Activated naive CD4-positive, alpha-beta T cell treated with anti-CD3 and anti-CD28 coated beads, Interleukin-2, amount 50 U/mL, for 24 hours (primary cell): ENCODE measurements around the gene LRP4.
"Not testable (repeated sequence)": the region's sequence is repeated elsewhere in the genome, so short reads cannot be mapped to it uniquely, and the experiment has no call there.

Experiments used
- H3K27ac Mint-ChIP-seq: one replicate; pipeline ENCODE4 v1.8.0; 2021; ENCODE audit warnings: mild to moderate bottlenecking, mixed read lengths
- H3K27me3 Mint-ChIP-seq: one replicate; pipeline ENCODE4 v1.8.0; 2021; ENCODE audit warnings: mixed read lengths
- H3K36me3 Mint-ChIP-seq: one replicate; pipeline ENCODE4 v1.8.0; 2021; ENCODE audit warnings: mixed read lengths
- H3K4me1 Mint-ChIP-seq: one replicate; pipeline ENCODE4 v1.8.0; 2021; ENCODE audit warnings: mixed read lengths
- H3K4me3 Mint-ChIP-seq: one replicate; pipeline ENCODE4 v1.8.0; 2021; ENCODE audit warnings: mild to moderate bottlenecking, mixed read lengths
- H3K9me3 Mint-ChIP-seq: one replicate; pipeline ENCODE4 v1.8.0; 2021; ENCODE audit warnings: mixed read lengths

The LRP4 gene

GRCh38 chr11:46936138-46937110, 18.1 kb upstream of the LRP4 start, which contains the start of gene CSTPP1:
Gene CSTPP1, plus strand, starts transcription at chr11:46936761. Its CDS starts 45 bp downstream, at chr11:46936806.
- Mint-ChIP-seq H3K4me1 (peaks cover 24% of the 10 kb centered on the region), H3K27me3 (no peaks in the 10 kb centered on the region), H3K4me3 (peak within 1 kb of the TSS; percentile 97), H3K27ac (peak within 1 kb of the TSS; percentile 93), H3K36me3 (no peaks in the 10 kb centered on the region), H3K9me3 (no peaks in the 10 kb centered on the region)

DNA sequence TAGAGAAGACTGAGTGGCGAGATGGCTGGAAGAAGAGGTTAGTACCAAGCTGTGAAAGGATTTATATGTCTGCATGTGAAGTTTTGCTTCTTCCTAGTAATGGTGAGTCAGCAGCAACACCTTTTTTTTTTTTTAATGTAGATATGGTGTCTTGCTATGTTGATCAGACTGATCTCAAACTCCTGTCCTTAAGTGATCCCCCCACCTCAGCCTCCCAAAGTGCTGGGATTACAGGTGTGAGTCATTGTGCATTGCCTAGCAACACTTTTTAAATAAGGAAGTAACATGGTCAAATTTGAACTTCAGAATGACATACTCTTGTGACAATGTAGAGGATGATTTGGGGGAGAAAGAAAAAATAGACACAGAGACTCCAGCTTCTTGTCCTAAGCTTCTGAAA, 11.7 kb upstream of the LRP4 start:
- H3K4me1 Mint-ChIP-seq: no peaks in the 10 kb centered on the region
- H3K27ac Mint-ChIP-seq: no peak overlapping the region
- H3K4me3 Mint-ChIP-seq: no peak overlapping the region
- H3K36me3 Mint-ChIP-seq: no peaks in the 10 kb centered on the region
- H3K9me3 Mint-ChIP-seq: no peaks in the 10 kb centered on the region
- peaks cover 6% of the 10 kb centered on the region for H3K27me3 Mint-ChIP-seq

GRCh38 chr11:46928701-46929100, 10.4 kb upstream of the LRP4 start:
- not testable (repeated sequence) for H3K4me3 Mint-ChIP-seq, H3K27ac Mint-ChIP-seq, H3K9me3 Mint-ChIP-seq, H3K27me3 Mint-ChIP-seq, H3K36me3 Mint-ChIP-seq, H3K4me1 Mint-ChIP-seq

- not testable (repeated sequence) for H3K27ac Mint-ChIP-seq, H3K27me3 Mint-ChIP-seq, H3K36me3 Mint-ChIP-seq, H3K9me3 Mint-ChIP-seq, H3K4me3 Mint-ChIP-seq, H3K4me1 Mint-ChIP-seq
These were observed 9.6 kb upstream of the LRP4 start for GRCh38 chr11:46927928-46928327.

DNA sequence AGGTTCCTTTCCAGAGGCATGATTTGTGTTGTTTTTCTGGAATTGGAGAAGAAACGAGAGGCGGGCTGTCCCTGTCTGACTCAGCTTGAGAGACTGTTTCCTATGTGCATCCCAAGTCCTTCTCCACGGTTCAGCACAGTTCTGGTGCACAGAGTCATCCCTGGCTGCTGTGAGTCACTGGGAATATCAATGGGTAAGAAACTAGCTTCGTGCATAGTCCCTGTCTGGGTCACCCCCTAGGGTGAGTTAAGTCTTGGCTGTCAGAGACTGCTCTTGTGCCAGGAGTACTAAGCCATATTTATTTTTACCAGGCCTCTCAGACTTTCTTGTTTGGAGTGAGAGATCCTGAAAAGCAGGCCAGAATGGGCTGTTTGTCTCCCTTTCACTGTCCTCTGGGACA, 2.4 kb upstream of the LRP4 start:
- Mint-ChIP-seq H3K36me3 (no peaks in the 10 kb centered on the region), H3K27me3 (peaks cover 27% of the 10 kb centered on the region), H3K4me3 (no peak overlapping the region), H3K4me1 (peaks cover 24% of the 10 kb centered on the region), H3K9me3 (no peaks in the 10 kb centered on the region), H3K27ac (no peak overlapping the region)

DNA sequence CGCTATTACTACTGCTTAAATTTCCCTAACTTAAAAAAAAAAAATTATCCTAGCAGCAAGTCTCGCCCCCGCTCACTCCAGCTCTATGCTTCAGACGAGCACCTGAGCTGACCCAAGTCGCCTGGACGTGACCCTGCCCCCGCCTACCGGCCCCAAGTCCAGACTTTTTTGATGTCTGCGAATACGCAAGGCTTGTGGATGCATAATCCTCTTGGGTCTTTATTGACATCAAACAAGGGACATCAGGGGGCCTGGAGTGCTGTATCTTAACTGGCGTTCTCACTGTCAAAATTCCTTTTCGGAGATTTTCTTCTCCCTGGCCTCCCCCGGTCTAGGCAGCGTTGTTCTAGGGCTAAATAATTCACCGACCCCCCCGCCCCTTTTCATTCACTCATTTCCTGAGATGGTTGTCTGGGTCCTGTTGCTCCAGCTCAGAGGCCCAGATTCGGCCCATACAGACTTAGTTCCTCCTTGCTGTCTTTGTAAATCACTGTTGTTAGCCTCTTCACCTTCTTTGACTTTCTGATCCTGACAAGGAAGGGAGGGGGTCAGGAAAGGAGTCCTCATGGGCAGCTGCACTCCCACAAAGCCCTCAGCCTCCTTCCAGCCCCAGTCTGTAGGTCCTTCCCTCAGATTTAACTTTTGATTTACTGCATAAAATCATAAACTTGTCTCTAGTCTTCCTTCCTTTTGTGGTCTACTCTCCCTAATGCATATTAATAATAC, 601 bp upstream of the LRP4 start:
- Mint-ChIP-seq H3K27ac (no peak overlapping the region), H3K27me3 (peaks cover 43% of the 10 kb centered on the region)

DNA sequence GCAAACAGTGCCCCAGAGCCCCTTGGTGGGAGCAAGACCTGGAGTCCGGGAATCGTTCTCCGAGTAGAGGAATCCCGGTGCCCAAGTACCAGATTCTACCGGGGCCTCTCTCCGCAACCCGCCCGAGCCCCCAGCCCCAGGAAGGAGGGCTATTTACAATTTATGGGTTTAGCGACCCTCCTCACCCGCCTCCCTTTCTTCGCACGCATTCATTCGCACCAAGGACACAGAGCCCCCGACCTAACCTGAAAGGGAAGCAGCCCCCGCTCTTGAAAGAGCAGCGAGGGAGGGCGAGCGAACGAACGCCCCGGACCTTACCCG, 628 bp downstream of the LRP4 start:
- H3K27me3 Mint-ChIP-seq: peaks cover 50% of the 10 kb centered on the region
- peaks cover 24% of the 10 kb centered on the region for H3K4me1 Mint-ChIP-seq
- peak overlapping the region; percentile 73 for H3K4me3 Mint-ChIP-seq
- no peak overlapping the region for H3K27ac Mint-ChIP-seq
- H3K9me3 Mint-ChIP-seq: no peaks in the 10 kb centered on the region
- H3K36me3 Mint-ChIP-seq: no peaks in the 10 kb centered on the region

More for the DNA sequence above, 601 bp upstream of the LRP4 start:
- peaks cover 24% of the 10 kb centered on the region for H3K4me1 Mint-ChIP-seq
- H3K4me3 Mint-ChIP-seq: peak overlapping the region; percentile 77
- H3K9me3 Mint-ChIP-seq: no peaks in the 10 kb centered on the region
- H3K36me3 Mint-ChIP-seq: no peaks in the 10 kb centered on the region

GRCh38 chr11:46917109-46917761, 1.1 kb downstream of the LRP4 start:
- Mint-ChIP-seq H3K9me3 (no peaks in the 10 kb centered on the region), H3K27ac (no peak overlapping the region), H3K4me3 (peak overlapping the region; percentile 87), H3K36me3 (no peaks in the 10 kb centered on the region), H3K4me1 (peaks cover 24% of the 10 kb centered on the region), H3K27me3 (peaks cover 52% of the 10 kb centered on the region)

DNA sequence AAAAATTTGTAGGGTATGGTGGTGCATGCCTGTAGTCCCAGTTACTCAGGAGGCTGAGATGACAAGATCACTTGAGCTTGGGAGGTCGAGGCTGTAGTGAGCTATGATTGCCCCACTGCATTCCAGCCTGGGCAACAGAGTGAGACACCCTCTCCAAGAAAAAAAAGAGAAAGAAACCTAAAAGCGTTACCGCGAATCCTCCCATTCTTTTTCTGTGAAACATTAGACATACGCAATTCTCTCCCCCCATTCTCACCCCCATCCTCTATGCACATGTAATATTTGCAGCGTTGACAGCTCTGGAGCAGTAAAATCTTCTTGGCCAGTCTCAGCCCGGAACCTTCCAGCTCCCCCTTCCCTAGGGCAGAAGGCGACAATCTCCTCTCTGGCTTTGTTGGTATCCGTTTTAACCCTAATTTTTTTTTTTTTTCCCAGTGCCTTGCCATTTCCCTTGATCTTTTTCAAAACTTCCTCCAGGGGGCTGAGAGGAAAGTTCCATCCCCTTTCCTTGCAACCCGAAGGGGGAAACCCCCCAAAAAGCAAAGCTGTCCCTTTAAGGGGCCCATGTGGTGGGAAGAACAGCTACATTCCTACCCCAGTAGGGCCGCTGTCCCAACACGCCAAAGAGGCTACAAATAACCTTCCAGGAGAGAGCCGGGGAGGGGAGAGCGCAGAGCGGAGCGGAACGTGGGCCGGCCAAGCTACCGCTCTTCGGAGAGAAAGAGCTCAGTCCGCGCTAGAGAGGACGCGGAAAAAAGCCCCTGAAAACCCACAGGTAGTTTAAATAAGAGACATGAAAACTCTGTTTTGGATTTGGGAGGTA, 1.9 kb downstream of the LRP4 start:
- H3K4me1 Mint-ChIP-seq: peaks cover 24% of the 10 kb centered on the region
- peak overlapping the region; percentile 87 for H3K4me3 Mint-ChIP-seq
- peaks cover 56% of the 10 kb centered on the region for H3K27me3 Mint-ChIP-seq
- peak overlapping the region; percentile 65 for H3K27ac Mint-ChIP-seq
- no peaks in the 10 kb centered on the region for H3K9me3 Mint-ChIP-seq
- H3K36me3 Mint-ChIP-seq: no peaks in the 10 kb centered on the region

DNA sequence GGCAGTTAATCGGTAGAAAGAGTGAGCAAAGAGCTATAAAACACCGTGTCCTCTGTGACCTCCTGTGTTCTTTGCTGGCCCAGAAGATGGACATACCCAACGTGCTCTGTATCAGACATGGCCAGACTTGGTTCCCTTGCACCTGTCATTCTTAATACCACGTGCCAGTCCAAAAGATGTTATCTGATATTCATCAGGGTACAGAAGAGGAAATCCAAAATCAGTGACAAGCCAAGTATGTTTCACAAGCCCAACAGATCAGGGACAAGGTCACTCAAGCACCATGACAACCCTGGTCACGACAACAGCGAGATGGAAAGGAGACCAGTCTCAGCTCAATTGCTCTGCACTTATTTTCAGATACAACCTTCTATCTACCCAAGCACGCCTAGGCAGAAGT, 3.4 kb downstream of the LRP4 start:
- Mint-ChIP-seq H3K9me3 (no peaks in the 10 kb centered on the region), H3K4me3 (no peak overlapping the region), H3K36me3 (no peaks in the 10 kb centered on the region), H3K4me1 (peaks cover 24% of the 10 kb centered on the region), H3K27ac (no peak overlapping the region), H3K27me3 (peaks cover 55% of the 10 kb centered on the region)

DNA sequence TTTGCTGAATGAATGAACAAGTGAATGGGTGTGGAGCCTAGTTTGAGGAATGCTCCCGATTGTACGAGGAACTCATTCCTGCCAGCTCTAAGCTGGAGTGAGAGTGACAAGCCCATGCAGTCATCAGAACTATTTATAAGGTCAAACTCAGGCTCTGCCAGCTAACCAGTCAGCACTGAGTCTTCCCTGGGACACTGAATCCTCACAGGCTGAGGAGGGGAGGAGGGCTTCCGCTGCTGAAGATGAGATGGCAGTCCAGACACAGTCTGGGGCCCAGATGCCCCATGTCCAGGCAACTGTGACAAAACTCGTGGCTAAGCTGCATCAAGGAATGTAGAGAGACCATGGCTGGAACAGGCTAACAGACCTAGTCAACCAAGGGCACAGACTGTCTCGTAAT, 4.0 kb downstream of the LRP4 start:
- Mint-ChIP-seq H3K9me3 (no peaks in the 10 kb centered on the region), H3K36me3 (no peaks in the 10 kb centered on the region), H3K4me1 (peaks cover 18% of the 10 kb centered on the region), H3K27me3 (peaks cover 49% of the 10 kb centered on the region), H3K27ac (no peak overlapping the region), H3K4me3 (no peak overlapping the region)

DNA sequence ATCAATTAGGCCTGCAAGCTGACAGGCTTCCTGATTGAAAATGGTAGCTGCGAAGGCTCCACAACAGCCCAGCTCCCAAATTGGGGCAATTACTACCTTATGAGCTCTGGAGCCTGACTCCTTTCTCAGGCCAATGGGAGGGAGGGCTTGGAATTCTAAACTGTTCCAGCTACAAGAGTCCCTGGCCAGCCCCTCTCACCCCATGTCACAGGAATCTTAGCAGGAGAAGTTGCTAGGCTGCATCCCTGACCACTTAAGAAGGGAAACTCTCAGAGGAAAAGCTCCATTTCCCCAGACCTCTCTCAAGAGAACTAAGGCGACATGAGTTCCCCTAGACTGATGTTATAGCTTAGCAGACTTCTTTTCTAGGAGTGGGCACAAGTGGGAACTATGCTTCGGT, 4.9 kb downstream of the LRP4 start:
- no peaks in the 10 kb centered on the region for H3K9me3 Mint-ChIP-seq
- H3K27me3 Mint-ChIP-seq: peaks cover 42% of the 10 kb centered on the region
- no peaks in the 10 kb centered on the region for H3K36me3 Mint-ChIP-seq
- no peak overlapping the region for H3K27ac Mint-ChIP-seq
- H3K4me1 Mint-ChIP-seq: peaks cover 11% of the 10 kb centered on the region
- no peak overlapping the region for H3K4me3 Mint-ChIP-seq

GRCh38 chr11:46912526-46913150, 5.7 kb downstream of the LRP4 start:
- no peak overlapping the region for H3K4me3 Mint-ChIP-seq
- H3K9me3 Mint-ChIP-seq: no peaks in the 10 kb centered on the region
- H3K27ac Mint-ChIP-seq: no peak overlapping the region
- no peaks in the 10 kb centered on the region for H3K36me3 Mint-ChIP-seq
- peaks cover 11% of the 10 kb centered on the region for H3K4me1 Mint-ChIP-seq
- H3K27me3 Mint-ChIP-seq: peaks cover 42% of the 10 kb centered on the region

GRCh38 chr11:46907606-46908005, 10.7 kb downstream of the LRP4 start:
- Mint-ChIP-seq H3K27me3 (peaks cover 7% of the 10 kb centered on the region), H3K36me3 (no peaks in the 10 kb centered on the region), H3K4me1 (no peaks in the 10 kb centered on the region), H3K4me3 (no peak overlapping the region), H3K9me3 (no peaks in the 10 kb centered on the region), H3K27ac (no peak overlapping the region)

GRCh38 chr11:46906609-46907041, 11.7 kb downstream of the LRP4 start:
- Mint-ChIP-seq H3K9me3 (no peaks in the 10 kb centered on the region), H3K27me3 (peaks cover 2% of the 10 kb centered on the region), H3K4me3 (no peak overlapping the region), H3K36me3 (no peaks in the 10 kb centered on the region), H3K4me1 (no peaks in the 10 kb centered on the region), H3K27ac (no peak overlapping the region)
